B cell (primary cell): ENCODE measurements around the gene CTH. TPM values are rescaled to one million over a fixed set of nuclear protein-coding genes. Genes with fewer than 3 reads are reported as not detected.

ENCODE experiments used
- ATAC-seq: fragments of 200-7000 bp; cut with Tn5 transposase; one replicate; pipeline ENCODE4 v1.10.0; 2021; ENCODE audit warnings: low read depth, mild to moderate bottlenecking, moderate number of reproducible peaks, moderate library complexity
- CTCF ChIA-PET: fragments of 350-600 bp; sonication (Branson Sonifier 250); formaldehyde crosslinking; loops from one replicate; lab custom pipeline; 2021; ENCODE audit warnings: antibody characterized with exemption, inconsistent platforms; lab: Charles Lee
- POLR2A ChIA-PET: fragments of 350-600 bp; sonication (Branson Sonifier 250); formaldehyde crosslinking; loops from one replicate; lab custom pipeline; 2021; ENCODE audit warnings: antibody characterized with exemption; lab: Charles Lee
- DNase-seq: peaks from one replicate; pipeline ENCODE4 v3.0.0; 2013
- H2AFZ ChIP-seq: 2 replicates; pipeline ENCODE4 v1.6.1; 2012; ENCODE audit warnings: mild to moderate bottlenecking, low read depth, low read length; ENCODE audit not compliant: insufficient read depth, poor library complexity, severe bottlenecking
- H3K27ac ChIP-seq, 2 donors: 1 replicate in 1 of 2; 2 replicates in 1 of 2; pipeline ENCODE4 v1.5.1; 2012 to 2013; ENCODE audit warnings: low read length in 2 of 2, mild to moderate bottlenecking in 2 of 2, moderate library complexity in 1 of 2
- H3K27me3 ChIP-seq, 4 experiments: fragments of 200-600 bp in 1 of 4; sonication (generic) in 1 of 4; replicated peaks in 1 of 4; 1 replicate in 2 of 4; 2 replicates in 2 of 4; pipeline versions ENCODE4 v1.6.1 to v1.7.0; 2013 to 2016; ENCODE audit warnings: low read length in 3 of 4, mild to moderate bottlenecking in 2 of 4, mixed read lengths in 1 of 4, moderate library complexity in 1 of 4; ENCODE audit not compliant: insufficient read depth in 4 of 4, control insufficient read depth in 3 of 4; ENCODE audit errors: control extremely low read depth in 1 of 4
- H3K36me3 ChIP-seq, 2 experiments: replicated peaks in 1 of 2; 1 replicate in 1 of 2; 2 replicates in 1 of 2; pipeline versions ENCODE4 v1.6.1 to v1.7.1; 2013; ENCODE audit warnings: low read length in 1 of 2; ENCODE audit not compliant: insufficient read depth in 2 of 2, control insufficient read depth in 1 of 2; ENCODE audit errors: control extremely low read depth in 1 of 2, extremely low read depth in 1 of 2
- H3K4me1 ChIP-seq, 2 donors: fragments of 200-600 bp in 1 of 2; sonication (generic) in 1 of 2; 1 replicate in 1 of 2; 2 replicates in 1 of 2; pipeline versions ENCODE4 v1.5.1 to v1.6.1; 2013 to 2017; ENCODE audit warnings: low read length in 2 of 2; ENCODE audit not compliant: control insufficient read depth in 2 of 2, insufficient read depth in 2 of 2
- H3K4me2 ChIP-seq: replicated peaks from 2 replicates; pipeline ENCODE3; 2012; ENCODE audit warnings: mild to moderate bottlenecking, low read depth, low read length; ENCODE audit not compliant: poor library complexity, severe bottlenecking
- H3K4me3 ChIP-seq, 5 experiments: fragments of 200-600 bp in 1 of 5; sonication (generic) in 1 of 5; 1 replicate in 3 of 5; 2 replicates in 2 of 5; pipeline versions ENCODE4 v1.5.1 to v1.7.0; 2011 to 2016; ENCODE audit warnings: low read length in 4 of 5, mild to moderate bottlenecking in 4 of 5, low read depth in 2 of 5, control low read depth in 1 of 5, moderate library complexity in 1 of 5; ENCODE audit not compliant: insufficient read depth in 1 of 5; ENCODE audit errors: control extremely low read depth in 1 of 5, extremely low read depth in 1 of 5
- H3K79me2 ChIP-seq: fragments of 200-600 bp; sonication (generic); one replicate; pipeline ENCODE4 v1.6.0; 2016; ENCODE audit warnings: low read length; ENCODE audit not compliant: control insufficient read depth, insufficient read depth
- H3K9ac ChIP-seq: fragments of 200-600 bp; sonication (generic); 2 replicates; pipeline ENCODE4 v1.6.1; 2017; ENCODE audit warnings: mild to moderate bottlenecking, low read length, moderate library complexity
- H3K9me3 ChIP-seq, 3 donors: one replicate each; pipeline versions ENCODE4 v1.6.1 to v1.7.1; 2013; ENCODE audit warnings: low read length in 2 of 3; ENCODE audit not compliant: control insufficient read depth in 2 of 3, insufficient read depth in 1 of 3; ENCODE audit errors: control extremely low read depth in 1 of 3
- H4K20me1 ChIP-seq: 2 replicates; pipeline ENCODE4 v1.6.0; 2012; ENCODE audit warnings: mild to moderate bottlenecking, low read length; ENCODE audit not compliant: insufficient read depth, control insufficient read depth, poor library complexity, severe bottlenecking
- H3K27ac Mint-ChIP-seq: one replicate; pipeline ENCODE4 v1.8.0; 2021; ENCODE audit warnings: mixed read lengths
- H3K27me3 Mint-ChIP-seq: one replicate; pipeline ENCODE4 v1.8.0; 2021; ENCODE audit warnings: mixed read lengths
- H3K4me1 Mint-ChIP-seq: one replicate; pipeline ENCODE4 v1.8.0; 2021; ENCODE audit warnings: mixed read lengths
- H3K4me3 Mint-ChIP-seq: one replicate; pipeline ENCODE4 v1.8.0; 2021; ENCODE audit warnings: mixed read lengths
- H3K9me3 Mint-ChIP-seq: one replicate; pipeline ENCODE4 v1.8.0; 2022; ENCODE audit warnings: mixed read lengths; ENCODE audit not compliant: insufficient read depth
- CTCF ChIP-seq: fragments of 200-600 bp; IDR thresholded peaks from one replicate; pipeline ENCODE4 v1.8.0; 2022; ENCODE audit warnings: antibody characterized with exemption, mild to moderate bottlenecking
- EZH2 ChIP-seq: IDR thresholded peaks from 2 replicates; pipeline ENCODE4 v1.6.1; 2012; ENCODE audit warnings: borderline replicate concordance, low read depth, mild to moderate bottlenecking, moderate library complexity, low read length; ENCODE audit not compliant: insufficient read depth, poor library complexity, severe bottlenecking
- WGBS: methylation state at CpG from one replicate; pipeline ENCODE4 v1.1.5; 2013; ENCODE audit warnings: missing lambda C conversion rate; ENCODE audit not compliant: insufficient coverage; 5-methylcytosine and 5-hydroxymethylcytosine counted together
- intact Hi-C: fragments of 100-400 bp; cut with micrococcal nuclease; formaldehyde crosslinking; loops from one replicate; pipeline ENCODE4 v1.10.0; 2022
- polyA plus RNA-seq: library from polyadenylated mRNA; depleted of rRNA; stranded (reverse); fragments of >200 nt; gene quantifications from 2 replicates; pipeline ENCODE4 v1.2.3, GENCODE V29; 2012
- total RNA-seq, 2 donors: library from RNA; stranded (reverse); fragments of 120-200 nt in 1 of 2; gene quantifications; 1 replicate in 1 of 2; 2 replicates in 1 of 2; pipeline versions ENCODE4 v1.2.3 to v1.2.4, GENCODE V29; 2013 to 2022

CTH gene
- total and polyA plus RNA-seq, 2 donors (not counting 1 experiment from before 2014, with no cell fraction given), result 0.84 to 4.9 TPM

GRCh38 chr1:70442490-70442889 is 31.4 kb downstream of the CTH start:
- no peak overlapping the region for H3K4me2 ChIP-seq
- Mint-ChIP-seq H3K4me3 (no peak overlapping the region), H3K9me3 (no peaks in the 10 kb centered on the region), H3K27ac (no peak overlapping the region), H3K27me3 (no peaks in the 10 kb centered on the region), H3K4me1 (no peaks in the 10 kb centered on the region)
- intact Hi-C loops, result no loop called here
- H2AFZ ChIP-seq, result no peak overlapping the region
- DNase-seq (no peak), ATAC-seq (no peak)
- H3K79me2 ChIP-seq, result no peaks in the 10 kb centered on the region
- CTCF ChIA-PET, result no interaction called here
- POLR2A ChIA-PET, result no interaction called here
- no peak overlapping the region for H3K9ac ChIP-seq
- no peaks in the 10 kb centered on the region for H3K36me3 ChIP-seq
- no CpG with 5 or more reads among the region's 2 CpGs for WGBS
- no peaks in the 10 kb centered on the region for H3K4me1 ChIP-seq
- no peaks in the 10 kb centered on the region for H3K9me3 ChIP-seq
- H3K27me3 ChIP-seq, result no peaks in the 10 kb centered on the region
- TF ChIP-seq EZH2 (no peak), CTCF (no peak)
- H3K27ac ChIP-seq, result no peak overlapping the region
- H3K4me3 ChIP-seq, result no peak overlapping the region
- H4K20me1 ChIP-seq, result no peaks in the 10 kb centered on the region

- Histone ChIP-seq H3K27ac (no peak overlapping the region), H3K9ac (no peak overlapping the region), H3K79me2 (no peaks in the 10 kb centered on the region), H3K9me3 (no peaks in the 10 kb centered on the region), H3K4me1 (no peaks in the 10 kb centered on the region), H2AFZ (no peak overlapping the region), H4K20me1 (no peaks in the 10 kb centered on the region), H3K27me3 (no peaks in the 10 kb centered on the region), H3K36me3 (no peaks in the 10 kb centered on the region), H3K4me2 (no peak overlapping the region), H3K4me3 (no peak overlapping the region)
- intact Hi-C loops, result no loop called here
- CTCF ChIA-PET, result no interaction called here
- POLR2A ChIA-PET, result no interaction called here
- Mint-ChIP-seq H3K27ac (no peak overlapping the region), H3K27me3 (no peaks in the 10 kb centered on the region), H3K9me3 (no peaks in the 10 kb centered on the region), H3K4me3 (no peak overlapping the region), H3K4me1 (no peaks in the 10 kb centered on the region)
- DNase-seq, result no peak
- WGBS, result no CpG with 5 or more reads among the region's 1 CpG
- TF ChIP-seq CTCF, result no peak
- TF ChIP-seq EZH2, result no peak
- no peak for ATAC-seq
Measured at GRCh38 chr1:70443739-70444138, 32.7 kb downstream of the CTH start.
